ENCODE measurements around the gene EPAS1. TPM values are rescaled to one million over a fixed set of nuclear protein-coding genes. Genes with fewer than 3 reads are reported as not detected.
A peak's percentile ranks its signal among the peaks of the same experiment; 100 is the strongest.

Gene EPAS1
- total and polyA plus RNA-seq, 9 of the 15 experiments (the other 6 are each of a cell fraction or from before 2014, with no cell fraction given), result 0.25 to 11.2 (median 4.1) TPM

DNA sequence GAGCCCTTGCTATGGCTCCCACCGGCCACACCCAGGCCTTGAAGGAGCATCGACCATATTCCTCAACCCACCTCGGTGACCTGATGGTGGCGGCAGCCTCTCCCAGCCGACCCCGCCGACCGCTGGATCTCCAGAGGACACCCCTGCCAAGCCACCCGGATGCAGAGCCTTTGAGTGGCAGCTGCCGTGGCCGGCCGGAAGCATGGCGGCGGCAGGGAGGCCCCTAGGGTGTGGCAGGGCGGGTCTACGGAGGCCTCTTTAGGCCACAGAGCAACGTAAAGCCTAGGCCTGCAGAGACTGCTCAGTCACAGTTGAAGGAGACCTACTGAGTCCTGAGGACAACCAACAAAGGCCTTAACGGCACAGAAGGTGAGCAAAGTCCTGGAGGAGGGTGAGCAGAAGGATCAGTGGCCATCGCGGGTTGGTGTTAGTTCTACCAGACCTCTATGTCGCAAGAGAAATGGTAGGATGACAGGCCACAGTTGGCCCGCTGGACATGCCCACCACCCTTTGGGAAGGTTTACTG is 131.8 kb downstream of the EPAS1 start (continued):
- TF ChIP-seq, protein P1, sequence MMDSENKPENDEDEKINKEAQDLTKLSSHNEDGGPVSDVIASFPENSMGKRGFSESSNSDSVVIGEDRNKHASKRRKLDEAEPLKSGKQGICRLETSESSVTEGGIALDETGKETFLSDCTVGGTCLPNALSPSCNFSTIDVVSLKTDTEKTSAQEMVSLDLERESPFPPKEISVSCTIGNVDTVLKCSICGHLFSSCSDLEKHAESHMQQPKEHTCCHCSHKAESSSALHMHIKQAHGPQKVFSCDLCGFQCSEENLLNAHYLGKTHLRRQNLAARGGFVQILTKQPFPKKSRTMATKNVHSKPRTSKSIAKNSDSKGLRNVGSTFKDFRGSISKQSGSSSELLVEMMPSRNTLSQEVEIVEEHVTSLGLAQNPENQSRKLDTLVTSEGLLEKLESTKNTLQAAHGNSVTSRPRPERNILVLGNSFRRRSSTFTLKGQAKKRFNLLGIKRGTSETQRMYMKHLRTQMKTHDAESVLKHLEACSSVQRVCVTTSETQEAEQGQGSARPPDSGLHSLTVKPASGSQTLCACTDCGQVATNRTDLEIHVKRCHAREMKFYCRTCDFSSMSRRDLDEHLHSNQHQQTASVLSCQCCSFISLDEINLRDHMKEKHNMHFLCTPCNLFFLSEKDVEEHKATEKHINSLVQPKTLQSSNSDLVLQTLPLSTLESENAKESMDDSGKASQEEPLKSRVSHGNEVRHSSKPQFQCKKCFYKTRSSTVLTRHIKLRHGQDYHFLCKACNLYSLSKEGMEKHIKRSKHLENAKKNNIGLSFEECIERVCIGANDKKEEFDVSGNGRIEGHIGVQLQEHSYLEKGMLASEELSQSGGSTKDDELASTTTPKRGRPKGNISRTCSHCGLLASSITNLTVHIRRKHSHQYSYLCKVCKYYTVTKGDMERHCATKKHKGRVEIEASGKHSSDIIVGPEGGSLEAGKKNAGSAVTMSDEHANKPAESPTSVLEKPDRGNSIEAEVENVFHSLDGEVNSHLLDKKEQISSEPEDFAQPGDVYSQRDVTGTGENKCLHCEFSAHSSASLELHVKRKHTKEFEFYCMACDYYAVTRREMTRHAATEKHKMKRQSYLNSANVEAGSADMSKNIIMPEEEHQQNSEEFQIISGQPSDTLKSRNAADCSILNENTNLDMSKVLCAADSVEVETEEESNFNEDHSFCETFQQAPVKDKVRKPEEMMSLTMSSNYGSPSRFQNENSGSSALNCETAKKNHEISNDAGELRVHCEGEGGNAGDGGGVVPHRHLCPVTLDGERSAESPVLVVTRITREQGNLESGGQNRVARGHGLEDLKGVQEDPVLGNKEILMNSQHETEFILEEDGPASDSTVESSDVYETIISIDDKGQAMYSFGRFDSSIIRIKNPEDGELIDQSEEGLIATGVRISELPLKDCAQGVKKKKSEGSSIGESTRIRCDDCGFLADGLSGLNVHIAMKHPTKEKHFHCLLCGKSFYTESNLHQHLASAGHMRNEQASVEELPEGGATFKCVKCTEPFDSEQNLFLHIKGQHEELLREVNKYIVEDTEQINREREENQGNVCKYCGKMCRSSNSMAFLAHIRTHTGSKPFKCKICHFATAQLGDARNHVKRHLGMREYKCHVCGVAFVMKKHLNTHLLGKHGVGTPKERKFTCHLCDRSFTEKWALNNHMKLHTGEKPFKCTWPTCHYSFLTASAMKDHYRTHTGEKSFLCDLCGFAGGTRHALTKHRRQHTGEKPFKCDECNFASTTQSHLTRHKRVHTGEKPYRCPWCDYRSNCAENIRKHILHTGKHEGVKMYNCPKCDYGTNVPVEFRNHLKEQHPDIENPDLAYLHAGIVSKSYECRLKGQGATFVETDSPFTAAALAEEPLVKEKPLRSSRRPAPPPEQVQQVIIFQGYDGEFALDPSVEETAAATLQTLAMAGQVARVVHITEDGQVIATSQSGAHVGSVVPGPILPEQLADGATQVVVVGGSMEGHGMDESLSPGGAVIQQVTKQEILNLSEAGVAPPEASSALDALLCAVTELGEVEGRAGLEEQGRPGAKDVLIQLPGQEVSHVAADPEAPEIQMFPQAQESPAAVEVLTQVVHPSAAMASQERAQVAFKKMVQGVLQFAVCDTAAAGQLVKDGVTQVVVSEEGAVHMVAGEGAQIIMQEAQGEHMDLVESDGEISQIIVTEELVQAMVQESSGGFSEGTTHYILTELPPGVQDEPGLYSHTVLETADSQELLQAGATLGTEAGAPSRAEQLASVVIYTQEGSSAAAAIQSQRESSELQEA (IDR thresholded peaks at IDR 0.05; ENCODE audit: low read depth), result peak; percentile 95
- TF ChIP-seq, protein P2, sequence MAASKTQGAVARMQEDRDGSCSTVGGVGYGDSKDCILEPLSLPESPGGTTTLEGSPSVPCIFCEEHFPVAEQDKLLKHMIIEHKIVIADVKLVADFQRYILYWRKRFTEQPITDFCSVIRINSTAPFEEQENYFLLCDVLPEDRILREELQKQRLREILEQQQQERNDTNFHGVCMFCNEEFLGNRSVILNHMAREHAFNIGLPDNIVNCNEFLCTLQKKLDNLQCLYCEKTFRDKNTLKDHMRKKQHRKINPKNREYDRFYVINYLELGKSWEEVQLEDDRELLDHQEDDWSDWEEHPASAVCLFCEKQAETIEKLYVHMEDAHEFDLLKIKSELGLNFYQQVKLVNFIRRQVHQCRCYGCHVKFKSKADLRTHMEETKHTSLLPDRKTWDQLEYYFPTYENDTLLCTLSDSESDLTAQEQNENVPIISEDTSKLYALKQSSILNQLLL (CRISPR knock-in tag; IDR thresholded peaks at IDR 0.05; ENCODE audit: borderline replicate concordance), result no peak
- TF ChIP-seq, protein P3, sequence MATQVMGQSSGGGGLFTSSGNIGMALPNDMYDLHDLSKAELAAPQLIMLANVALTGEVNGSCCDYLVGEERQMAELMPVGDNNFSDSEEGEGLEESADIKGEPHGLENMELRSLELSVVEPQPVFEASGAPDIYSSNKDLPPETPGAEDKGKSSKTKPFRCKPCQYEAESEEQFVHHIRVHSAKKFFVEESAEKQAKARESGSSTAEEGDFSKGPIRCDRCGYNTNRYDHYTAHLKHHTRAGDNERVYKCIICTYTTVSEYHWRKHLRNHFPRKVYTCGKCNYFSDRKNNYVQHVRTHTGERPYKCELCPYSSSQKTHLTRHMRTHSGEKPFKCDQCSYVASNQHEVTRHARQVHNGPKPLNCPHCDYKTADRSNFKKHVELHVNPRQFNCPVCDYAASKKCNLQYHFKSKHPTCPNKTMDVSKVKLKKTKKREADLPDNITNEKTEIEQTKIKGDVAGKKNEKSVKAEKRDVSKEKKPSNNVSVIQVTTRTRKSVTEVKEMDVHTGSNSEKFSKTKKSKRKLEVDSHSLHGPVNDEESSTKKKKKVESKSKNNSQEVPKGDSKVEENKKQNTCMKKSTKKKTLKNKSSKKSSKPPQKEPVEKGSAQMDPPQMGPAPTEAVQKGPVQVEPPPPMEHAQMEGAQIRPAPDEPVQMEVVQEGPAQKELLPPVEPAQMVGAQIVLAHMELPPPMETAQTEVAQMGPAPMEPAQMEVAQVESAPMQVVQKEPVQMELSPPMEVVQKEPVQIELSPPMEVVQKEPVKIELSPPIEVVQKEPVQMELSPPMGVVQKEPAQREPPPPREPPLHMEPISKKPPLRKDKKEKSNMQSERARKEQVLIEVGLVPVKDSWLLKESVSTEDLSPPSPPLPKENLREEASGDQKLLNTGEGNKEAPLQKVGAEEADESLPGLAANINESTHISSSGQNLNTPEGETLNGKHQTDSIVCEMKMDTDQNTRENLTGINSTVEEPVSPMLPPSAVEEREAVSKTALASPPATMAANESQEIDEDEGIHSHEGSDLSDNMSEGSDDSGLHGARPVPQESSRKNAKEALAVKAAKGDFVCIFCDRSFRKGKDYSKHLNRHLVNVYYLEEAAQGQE (IDR thresholded peaks at IDR 0.05; ENCODE audit: borderline replicate concordance), result 0 out of 2 replicates have a peak, but pooled peaks have one; percentile 4
- TF ChIP-seq, protein P3 (CRISPR knock-in tag; IDR thresholded peaks at IDR 0.05; ENCODE audit: low read depth), result no peak
- TF ChIP-seq STAT5A (IDR thresholded peaks at IDR 0.05; ENCODE audit: borderline replicate concordance, low read length) (no peak), MCM2 (IDR thresholded peaks at IDR 0.05; ENCODE audit: low read depth) (no peak), ZNF764 (CRISPR knock-in tag; IDR thresholded peaks at IDR 0.05; ENCODE audit: low read depth) (no peak)
